Medulla oblongata (tissue), 1 donor: Measurements from ENCODE around the gene QSOX1.

Experiments
- DNase-seq: peaks from one replicate; pipeline ENCODE4 v3.0.0-alpha.2; 2015; ENCODE audit errors: extremely low spot score

Gene QSOX1

DNA sequence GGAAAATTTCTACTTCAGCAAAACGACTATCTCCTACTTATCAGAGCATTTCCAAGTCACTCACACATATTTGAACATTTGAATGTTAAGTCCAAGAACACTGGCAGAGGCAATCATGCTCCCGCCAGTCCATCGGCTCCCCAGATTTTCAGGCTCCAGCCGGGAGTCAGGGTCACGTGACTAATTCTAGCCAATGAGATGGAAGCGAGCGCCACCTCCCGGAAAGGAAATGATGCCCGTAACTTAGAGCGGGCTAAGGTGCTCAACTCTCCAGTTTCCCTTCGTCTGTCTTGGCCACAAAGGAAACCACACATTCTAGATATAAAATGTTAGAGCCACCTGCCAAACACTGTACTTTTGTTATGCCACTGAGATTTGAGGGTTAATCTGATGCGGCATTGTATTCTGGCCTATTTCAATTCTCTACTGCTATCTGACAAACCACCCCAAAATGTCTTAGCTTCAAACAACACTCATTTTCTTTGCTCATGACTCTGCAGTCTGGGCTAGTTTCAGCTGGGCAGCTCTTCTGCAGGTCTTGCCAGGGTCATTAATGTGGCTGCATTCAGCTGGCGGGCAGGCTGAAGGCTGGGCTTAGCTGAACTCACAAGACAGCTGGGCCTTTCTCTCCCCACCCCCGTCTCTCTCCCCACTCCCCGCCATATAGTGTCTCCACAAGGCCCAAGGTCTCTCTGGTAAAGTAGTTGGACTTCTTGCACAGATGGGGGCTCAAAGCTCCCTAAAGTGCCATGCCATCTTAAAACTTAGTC, 58.9 kb downstream of the QSOX1 start:
- DNase-seq, result peak; percentile 68

DNA sequence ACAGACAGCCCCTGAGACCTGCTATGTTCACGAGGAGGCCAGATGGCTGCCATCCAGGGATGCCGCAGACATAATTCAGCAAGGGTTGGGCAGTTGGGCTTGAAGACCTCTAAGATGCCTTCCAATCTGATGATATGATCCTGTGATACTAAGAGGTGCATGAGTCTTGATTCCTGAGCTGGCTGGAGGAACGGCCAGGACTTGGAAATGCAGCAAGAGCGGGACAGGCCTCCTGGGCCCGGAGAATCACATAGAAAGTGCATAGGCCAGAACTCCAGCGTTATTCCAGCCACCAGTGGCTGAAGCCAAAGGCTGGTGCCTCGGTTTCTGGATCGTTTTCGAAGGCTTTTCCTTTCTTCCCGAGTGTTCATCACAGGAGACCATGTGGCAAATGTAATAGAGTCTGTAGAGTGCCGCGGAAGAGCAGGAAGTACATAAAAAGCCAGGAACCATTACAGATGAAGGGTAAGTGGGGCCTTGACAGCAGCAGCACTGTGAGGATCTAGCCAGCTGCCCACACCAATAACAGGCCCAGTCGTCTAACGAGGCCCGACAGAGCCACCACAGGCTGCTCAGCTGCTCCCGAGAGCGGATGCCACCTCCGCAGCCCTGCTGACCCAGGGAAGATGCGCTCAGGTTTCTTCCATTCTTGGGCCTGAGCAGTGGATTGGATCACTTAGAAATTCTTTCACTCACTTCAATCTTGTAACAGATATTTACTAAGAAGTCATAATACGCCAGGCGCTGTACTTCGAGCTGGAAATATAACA, 61.4 kb downstream of the QSOX1 start:
- DNase-seq, result no peak

DNA sequence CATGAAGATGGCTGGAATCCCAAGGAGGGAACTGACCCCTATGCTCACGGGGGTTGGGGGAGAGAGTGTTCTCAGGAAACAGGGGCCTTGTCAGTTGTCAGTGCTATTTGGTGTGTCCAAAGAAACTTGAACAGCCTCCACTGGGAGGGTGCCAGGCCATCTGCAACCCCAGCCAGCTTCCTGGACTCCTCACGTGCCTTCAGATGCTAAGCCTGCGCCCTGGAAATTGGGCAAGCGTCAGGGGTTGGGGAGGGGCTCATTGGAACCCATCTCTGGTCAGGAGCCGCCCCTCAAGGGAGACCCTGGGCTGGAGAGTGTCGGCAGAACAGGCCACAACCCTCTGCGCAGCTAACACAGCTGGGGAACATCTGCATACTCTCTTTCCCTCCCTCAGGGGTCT, 62.3 kb downstream of the QSOX1 start:
- DNase-seq, result no peak

DNA sequence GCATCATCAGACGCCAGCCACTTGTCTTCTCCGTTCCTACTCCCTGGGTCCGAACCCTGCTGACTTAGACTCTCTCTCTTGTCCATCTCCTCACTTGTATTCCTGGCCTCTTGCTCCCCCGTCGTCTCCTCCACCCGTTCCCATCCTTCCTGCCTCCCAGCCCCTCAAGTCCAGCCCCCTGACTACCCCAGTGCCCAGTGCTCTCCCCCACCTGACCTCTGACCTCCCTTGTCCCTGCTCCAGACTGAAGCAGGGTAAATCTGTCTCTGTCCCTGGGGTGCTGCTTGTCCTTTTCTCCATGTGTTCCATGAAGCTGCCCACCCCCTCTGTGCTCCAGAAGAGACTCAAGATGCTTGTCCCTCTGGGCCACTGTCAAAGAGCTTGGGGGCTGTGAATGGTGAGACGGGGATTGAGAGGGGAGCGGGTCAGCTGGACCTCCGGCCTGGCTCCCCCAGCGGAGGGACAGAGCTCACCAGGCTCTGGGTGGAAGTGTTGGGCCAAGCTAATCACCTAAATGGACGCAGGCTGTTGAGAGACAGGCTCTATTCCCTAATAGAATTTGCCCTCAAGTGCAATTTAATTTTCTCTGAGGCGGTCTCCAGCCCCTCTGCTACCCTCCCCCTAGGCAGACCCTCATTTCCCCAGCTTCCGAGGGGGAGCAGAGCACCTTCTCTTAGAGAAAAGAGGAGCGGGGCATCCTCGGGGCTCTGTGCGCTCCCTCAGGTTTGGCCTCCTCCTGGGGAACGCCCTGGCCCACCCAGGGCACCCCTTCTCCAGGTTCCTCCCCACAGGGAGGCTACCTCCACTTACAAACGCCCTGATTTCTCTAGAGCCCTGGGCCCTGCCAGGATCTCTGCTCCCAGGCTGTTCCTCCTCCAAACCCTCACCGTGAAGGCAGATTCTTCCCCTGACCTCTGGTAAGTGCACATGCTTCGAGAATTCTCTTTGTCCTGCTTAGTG, 64.4 kb downstream of the QSOX1 start:
- DNase-seq, result no peak

DNA sequence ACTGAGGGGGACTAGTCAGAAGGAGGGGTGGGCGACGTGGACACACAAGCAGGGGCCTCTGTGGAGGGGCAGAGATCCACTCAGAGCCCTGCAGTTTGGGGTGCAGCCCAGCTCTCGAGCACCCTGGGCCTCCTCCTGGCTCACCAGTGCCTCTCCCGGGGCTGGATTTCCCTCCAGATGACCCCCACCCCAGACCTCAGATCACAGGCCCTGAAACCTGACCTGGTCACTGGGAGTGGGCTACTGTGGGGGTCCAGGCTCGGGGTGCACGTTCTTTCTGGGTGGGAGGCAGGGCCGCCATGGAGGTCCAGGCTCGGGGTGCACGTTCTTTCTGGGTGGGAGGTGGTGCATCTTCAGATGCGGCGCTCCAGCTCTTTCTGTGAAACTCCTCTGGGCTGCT, 65.1 kb downstream of the QSOX1 start:
- DNase-seq, result no peak

DNA sequence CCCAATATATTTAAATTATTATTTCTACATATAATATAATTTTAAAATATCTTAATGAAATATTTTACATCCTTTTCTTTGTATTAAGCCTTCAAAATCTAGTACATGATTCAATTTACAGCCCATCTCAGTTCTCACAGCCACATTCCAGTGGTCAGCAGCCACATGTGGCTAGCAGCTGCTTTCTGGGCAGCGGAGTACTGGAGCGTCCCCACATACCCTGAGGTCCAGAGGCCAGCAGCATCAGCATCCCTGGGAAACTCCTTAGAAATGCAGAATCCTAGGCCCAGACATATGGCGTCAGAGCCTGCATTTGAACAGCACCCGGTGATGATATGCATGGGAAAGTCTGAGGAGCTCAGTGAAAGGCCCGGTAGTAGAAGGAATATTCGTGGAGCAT, 66.8 kb downstream of the QSOX1 start:
- DNase-seq, result no peak

DNA sequence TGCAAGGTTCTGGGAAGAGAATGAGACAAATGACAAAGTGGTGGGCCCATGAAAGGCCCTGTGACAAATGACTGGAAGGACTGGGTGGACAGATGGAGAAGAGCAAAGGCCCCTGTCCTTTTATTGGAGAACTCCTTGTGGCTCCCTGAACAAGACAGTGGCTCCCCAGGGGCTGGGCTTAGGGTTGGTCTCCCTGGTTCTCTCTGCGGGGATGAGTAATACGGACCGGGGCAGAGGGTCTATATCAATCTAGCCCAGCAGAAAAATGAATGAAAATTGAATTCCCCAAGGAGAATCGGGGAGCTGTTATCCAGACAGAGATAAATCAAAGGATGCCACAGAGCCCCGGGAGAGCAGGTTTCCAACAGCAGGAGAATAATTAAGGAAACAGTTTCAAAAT, 70.2 kb downstream of the QSOX1 start:
- no peak for DNase-seq

DNA sequence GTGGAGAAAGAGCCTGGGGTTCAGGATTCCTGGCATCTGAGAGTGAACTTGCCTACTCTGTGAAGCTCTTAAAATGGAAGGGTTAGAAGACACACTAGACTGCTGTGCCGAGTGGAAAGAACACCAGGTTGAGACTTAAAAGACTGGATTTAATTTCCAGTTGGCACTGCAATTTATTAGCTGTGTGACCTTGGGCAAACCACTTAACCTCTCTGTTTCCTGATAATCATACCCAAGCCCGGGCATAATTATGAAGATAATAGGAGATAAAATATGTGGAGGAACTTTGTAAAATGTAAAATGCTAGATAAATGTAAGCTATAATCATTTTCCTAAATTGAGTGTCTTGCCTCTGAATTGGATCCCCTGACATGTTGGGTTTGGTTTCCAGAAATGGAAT, 70.7 kb downstream of the QSOX1 start:
- no peak for DNase-seq

DNA sequence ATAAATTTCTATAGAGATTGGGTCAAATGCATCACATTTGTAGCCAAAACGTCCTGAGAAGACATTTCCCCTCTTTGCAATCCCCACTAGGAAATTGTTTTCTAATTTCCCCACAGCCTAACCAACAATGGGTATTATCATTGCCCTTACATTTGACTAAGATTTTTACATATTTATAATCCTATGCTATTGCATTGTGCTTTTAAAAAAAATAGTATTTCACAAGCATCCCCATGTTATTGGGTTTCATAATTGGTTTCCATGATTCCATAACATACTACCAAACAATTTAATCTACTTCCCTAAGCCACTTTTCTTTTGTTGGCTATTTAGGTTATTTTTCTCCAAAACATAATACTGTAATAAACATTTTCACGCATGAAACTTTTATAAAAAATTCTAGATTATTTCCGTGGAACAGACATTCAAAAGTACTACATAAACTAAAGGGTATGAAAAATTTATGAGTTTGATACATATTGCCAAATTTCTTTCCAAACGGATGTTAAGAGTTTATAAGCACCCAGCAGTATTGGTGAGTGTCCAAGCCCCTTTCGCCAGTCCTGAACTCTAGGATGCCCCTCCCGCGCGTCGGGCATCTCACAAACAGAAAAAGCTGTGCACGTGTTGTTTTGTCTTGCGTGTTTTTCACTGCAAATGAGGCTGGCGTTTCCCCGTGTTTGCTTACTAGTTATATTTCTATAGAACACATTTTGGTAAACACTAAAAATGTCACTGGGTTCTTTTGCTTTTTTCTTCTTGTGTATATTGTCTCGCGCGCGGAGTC, 73.4 kb downstream of the QSOX1 start:
- DNase-seq, result no peak

DNA sequence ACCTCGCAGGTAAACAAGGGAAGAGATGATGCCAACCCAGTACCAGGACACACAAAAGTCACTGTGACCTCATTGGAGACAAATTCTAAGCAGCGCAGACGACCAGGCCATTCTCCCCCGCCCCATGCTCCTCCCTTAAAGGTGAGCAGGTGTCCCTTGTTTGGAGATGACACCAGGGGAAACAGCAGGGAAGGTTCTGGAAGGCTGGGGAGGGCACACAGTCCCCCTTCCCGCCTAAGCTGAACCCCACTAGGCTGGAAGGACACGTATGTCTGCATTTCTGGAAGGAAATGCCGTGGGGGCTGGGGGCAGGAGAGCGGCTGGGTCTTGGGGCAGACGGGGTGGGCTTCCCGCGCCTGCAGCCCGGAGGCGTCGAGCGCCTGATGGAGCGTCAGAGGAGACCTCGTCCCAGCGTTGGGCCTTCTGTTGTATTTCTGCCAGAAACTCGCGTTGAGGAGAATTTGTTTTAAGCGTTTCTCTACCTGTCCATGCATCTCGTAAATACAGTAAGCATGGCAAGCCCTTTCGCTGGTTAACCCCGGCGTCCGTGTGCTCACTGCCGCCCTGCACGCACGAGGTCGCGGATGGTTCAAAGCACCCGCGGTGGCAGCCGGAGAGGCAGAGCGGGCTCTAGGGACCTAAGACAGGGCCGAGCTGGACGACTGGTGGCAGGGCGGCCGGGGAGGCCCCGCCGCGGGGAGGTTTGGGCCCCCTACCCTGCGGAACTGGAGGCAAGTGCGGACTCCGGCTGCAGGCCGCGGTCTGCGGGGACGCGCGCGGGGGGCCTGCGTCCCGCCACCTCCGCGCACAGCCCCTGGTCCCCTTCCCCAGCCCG, 74.2 kb downstream of the QSOX1 start:
- no peak for DNase-seq

DNA sequence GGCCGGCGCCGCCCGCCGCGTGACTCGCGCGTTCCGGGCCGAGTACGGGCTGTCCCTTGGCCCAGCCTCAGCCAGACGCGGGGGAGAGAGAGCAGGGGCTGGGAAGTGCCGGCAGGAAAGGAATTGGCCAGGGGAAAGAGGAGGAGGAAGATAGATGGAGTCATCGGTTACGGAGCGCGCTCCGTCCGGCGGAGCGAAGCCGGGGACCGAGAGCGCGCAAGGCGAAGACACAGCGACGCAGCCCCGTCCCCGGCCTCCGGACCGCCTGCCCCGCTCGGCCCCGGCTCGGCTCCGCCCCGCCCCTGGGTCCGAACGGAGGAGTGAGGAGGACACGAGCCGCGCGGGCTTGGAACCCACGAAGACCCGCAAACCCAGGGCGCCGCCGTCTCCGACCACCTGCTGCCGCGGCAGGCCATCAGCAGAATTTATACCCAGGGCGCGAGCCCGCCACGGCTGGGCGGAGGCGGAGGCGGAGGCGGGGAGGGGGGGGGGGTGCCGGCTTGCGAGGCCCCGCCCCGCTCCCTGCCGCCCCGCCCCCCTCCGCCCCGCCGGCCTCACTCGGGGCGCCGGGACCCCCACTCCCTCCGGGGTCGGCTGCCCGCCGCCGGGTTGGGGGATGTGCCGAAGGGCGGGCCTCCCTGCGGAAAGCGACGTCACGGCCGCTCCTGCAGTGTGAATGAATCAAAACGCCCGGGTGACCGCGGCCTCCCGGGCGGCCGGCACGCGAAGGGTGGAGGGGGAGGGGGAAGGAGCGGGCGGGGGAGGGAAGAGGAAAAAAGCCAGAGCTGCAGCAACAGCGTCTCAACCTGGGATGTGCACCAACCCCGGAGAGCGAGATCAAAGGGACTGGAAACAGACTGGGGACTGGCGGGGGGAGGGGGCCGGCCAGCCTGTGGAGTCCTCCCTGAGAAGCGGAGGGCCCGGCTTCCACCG, 75.1 kb downstream of the QSOX1 start, which contains the start of gene LHX4:
TSS of gene LHX4 (plus strand) at position 782 of the 933 bp plus-strand sequence. CDS start 266 bp downstream, outside the sequence.
- DNase-seq, result no peak

DNA sequence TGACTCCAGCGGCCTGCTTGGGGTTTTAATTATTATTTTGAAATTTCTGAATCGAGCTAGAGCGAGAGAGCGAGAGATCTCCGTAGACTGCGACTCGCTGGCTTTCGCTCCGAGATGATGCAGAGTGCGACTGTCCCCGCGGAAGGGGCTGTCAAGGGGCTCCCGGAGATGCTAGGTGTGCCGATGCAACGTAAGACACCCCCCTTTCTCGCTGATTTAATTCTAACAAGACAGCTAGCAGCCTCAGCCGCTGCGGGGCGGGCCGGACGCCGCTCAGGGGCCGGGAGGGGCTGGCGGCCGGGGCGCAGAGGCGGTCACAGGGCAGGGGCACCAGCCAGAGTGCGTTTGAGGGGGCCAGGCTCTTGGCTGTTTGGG, 75.7 kb downstream of the QSOX1 start:
- DNase-seq, result no peak

DNA sequence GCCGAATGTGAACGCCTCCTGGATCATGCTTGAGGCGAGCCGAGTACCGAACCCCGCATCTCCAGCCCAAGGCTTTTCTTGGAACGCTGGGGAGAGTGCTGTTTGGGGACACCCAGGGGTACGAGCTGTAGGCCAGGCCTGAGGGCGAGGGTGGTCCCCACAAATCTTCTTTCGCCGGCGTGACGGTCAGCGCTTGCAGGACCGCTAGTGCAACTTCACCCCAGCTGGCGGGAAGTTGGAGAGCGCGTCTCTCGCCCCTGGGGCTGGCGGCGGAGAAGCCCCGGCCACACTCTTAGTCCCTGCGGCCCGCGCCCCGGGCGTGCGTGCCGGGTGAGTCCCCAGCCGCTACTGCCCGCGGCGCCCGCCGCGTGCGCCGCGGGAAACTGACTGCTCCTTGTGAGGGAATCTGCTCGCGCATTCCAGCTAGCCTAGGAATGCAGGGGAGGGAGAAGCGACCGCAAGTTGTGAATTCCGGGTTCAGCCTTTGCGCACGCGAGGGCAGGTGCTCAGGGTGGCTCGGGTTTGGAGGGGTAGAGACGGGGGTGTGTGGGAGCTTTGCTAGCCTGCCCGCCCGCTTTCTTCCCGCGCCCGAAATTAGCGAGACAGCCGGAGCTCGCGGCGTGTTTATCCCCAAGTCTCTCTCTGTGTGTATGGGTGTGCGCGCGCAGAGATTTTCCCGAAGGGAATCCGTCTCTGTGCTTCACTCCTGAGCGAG, 76.3 kb downstream of the QSOX1 start:
- DNase-seq, result no peak

DNA sequence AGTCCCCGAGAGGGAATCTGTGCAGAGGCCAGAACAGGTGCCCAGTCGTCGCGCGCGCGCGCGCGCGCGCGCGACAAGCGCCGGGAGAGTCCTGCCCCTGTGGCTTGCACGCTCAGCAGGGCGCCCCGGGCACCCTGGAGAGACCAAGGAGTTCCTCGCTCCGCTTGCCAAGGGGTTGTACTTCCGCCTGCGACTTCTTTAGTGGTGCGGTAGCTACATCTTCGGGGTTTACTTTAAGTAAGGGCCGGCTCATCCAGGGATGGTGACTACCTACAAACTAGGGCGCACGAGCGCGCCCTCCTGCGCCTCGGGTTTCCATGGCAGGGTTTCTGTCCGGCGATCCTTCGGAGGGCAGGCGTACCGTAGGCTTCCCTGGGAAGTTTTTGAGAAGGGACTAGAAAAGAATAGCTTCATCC, 76.8 kb downstream of the QSOX1 start:
- DNase-seq, result no peak

DNA sequence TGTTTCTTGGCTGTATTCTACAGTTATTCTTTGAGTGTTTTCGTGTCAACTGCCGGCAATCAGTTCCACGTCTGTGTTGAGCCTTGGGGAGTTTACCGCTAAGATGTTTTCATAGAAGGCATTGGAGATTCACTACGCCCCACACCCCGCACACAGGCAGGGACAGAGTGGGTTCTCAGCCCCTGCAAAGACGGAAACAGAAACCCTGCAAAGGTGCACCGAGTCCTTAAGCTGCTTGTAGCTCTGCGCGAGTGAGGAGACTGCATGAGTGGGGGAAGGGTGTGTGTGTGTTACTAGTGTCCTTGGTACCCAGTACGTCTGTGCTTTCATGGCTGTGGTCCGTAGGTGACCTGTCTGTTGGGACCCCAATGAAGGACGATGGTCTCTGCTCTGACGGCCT, 77.3 kb downstream of the QSOX1 start:
- no peak for DNase-seq

DNA sequence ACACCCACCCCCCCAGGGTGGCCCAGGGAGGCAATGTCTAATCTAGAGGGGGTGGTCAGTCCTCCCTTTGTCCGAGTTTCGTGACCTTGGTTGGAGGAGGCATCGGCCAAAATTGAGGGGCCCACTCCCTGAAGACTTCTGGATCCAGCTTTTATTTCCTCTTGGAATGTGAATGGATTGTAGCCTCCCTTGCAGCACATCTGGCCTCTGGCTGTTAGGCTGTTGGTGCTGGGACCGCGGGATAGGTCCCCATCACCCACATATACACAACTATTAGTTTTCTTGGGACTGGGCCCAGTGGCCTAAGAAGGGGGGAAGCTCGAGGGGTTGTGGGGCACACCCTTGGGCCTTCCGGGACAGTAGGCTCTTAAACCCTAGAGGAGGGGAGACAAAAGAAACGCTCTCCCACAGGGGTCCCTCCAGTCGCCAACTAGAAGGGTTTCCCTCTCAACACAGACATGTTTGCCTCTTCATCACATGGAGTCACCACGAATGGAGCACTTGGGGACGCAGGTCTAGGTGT, 77.9 kb downstream of the QSOX1 start:
- no peak for DNase-seq

DNA sequence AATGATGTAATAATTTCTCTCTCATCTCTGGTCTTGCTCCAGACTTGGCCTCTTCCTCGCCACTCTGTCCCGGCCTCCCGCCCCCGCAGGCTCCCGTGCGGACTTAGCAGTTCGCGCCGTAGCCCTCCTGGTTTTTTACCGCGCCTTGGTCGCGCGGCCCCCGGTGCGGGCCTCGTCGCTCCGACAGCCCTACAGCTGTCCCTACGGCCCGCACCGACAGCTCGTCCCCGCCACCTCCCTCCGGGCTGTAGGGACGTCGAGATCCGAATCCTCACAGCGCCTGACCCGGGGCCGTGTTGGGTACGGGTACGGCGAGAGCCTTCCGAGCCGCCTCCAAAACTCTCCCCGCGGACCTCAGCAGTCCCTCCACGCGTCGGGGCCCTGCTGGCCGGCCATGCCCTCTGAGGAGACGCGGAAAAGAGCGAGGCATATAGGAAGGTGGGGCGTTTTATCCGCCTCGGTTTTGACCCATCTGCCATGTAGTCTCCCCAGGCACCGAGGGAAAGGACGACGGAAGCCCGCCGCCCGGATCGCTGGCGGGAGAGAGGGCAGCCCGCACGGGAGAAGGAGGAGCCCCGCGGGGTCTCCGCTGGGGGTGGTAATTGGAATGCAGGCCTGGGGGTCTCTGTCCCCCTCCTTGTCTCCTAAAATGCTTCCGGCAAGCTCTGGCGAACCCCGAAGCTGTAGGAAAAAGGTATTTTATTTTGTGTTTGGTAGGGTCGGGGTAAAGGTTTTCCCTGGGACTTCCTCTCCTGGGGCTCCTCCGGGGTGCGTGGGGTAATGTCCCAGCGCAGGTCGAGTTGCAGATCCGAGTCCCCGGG, 78.7 kb downstream of the QSOX1 start:
- DNase-seq, result no peak
